Right renal cortex interstitium (tissue), 3 donors: Measurements from ENCODE around the gene SEMA4D. TPM values are rescaled to one million over a fixed set of nuclear protein-coding genes. Genes with fewer than 3 reads are reported as not detected.

ENCODE experiments used
- DNase-seq, 3 donors: peaks; one replicate each; pipeline ENCODE4 v3.0.0-alpha.2; 2013; ENCODE audit warnings: low read depth in 3 of 3, low spot score in 2 of 3
- polyA plus RNA-seq, 3 donors: library from polyadenylated mRNA; unstranded; fragments of 120-200 nt; gene quantifications; one replicate each; pipeline ENCODE4 v1.2.1, GENCODE V29; 2013; ENCODE audit not compliant: insufficient read length in 3 of 3

The SEMA4D gene
- 10 to 100 TPM; 40.7 to 45.0 (median 41.3) TPM for polyA plus RNA-seq

GRCh38 chr9:89497978-89498851 is at the start of gene SEMA4D:
SEMA4D (minus strand) TSS chr9:89498113; CDS start chr9:89405456, 92,657 bp downstream.
- DNase-seq: peak in 1 of 3 donors; percentile 65

- no peak for DNase-seq
These were observed 49.1 kb upstream of the SEMA4D start for GRCh38 chr9:89547000-89547399.

GRCh38 chr9:89544279-89544661 is 46.4 kb upstream of the SEMA4D start:
- no peak for DNase-seq

- no peak for DNase-seq
These were observed 45.8 kb upstream of the SEMA4D start for GRCh38 chr9:89543621-89544278.

- DNase-seq: no peak
These were observed 45.2 kb upstream of the SEMA4D start for GRCh38 chr9:89543111-89543510.

- DNase-seq: no peak
These were observed 44.6 kb upstream of the SEMA4D start for GRCh38 chr9:89542401-89543021.

GRCh38 chr9:89541798-89542197 is 43.9 kb upstream of the SEMA4D start:
- no peak for DNase-seq

GRCh38 chr9:89539374-89539773 is 41.5 kb upstream of the SEMA4D start:
- DNase-seq: no peak

- DNase-seq: no peak
These were observed 41.0 kb upstream of the SEMA4D start for GRCh38 chr9:89538871-89539270.

- no peak for DNase-seq
These were observed 39.3 kb upstream of the SEMA4D start for GRCh38 chr9:89537166-89537565.

GRCh38 chr9:89536600-89536999 is 38.7 kb upstream of the SEMA4D start:
- no peak for DNase-seq

GRCh38 chr9:89536145-89536574 is 38.2 kb upstream of the SEMA4D start:
- no peak for DNase-seq

GRCh38 chr9:89535461-89535860 is 37.5 kb upstream of the SEMA4D start:
- DNase-seq: no peak

- DNase-seq: no peak
These were observed 36.8 kb upstream of the SEMA4D start for GRCh38 chr9:89534515-89535287.

- no peak for DNase-seq
These were observed 35.6 kb upstream of the SEMA4D start for GRCh38 chr9:89533411-89534095.

- no peak for DNase-seq
These were observed 35.0 kb upstream of the SEMA4D start for GRCh38 chr9:89532944-89533343.

GRCh38 chr9:89532478-89532877 is 34.6 kb upstream of the SEMA4D start:
- no peak for DNase-seq

- DNase-seq: no peak
These were observed 33.9 kb upstream of the SEMA4D start for GRCh38 chr9:89531766-89532165.

GRCh38 chr9:89530726-89531125 is 32.8 kb upstream of the SEMA4D start:
- no peak for DNase-seq
